Uterus (tissue), 4 donors: ENCODE results near the gene SLC41A1. TPM values are rescaled to one million over a fixed set of nuclear protein-coding genes. Genes with fewer than 3 reads are reported as not detected.
"Not testable (repeated sequence)": the region's sequence is repeated elsewhere in the genome, so short reads cannot be mapped to it uniquely, and the experiment has no call there.

ENCODE experiments used
- DNase-seq, 2 donors: peaks; one replicate each; pipeline ENCODE4 v3.0.0-alpha.2; 2019 to 2020
- H3K27ac ChIP-seq, 2 donors: fragments of 200-600 bp; sonication (generic); 1 replicate in 1 of 2; 2 replicates in 1 of 2; pipeline ENCODE4 v1.5.1; 2016 to 2018
- H3K27me3 ChIP-seq, 2 donors: fragments of 200-600 bp; sonication (generic); one replicate each; pipeline ENCODE4 v1.5.1; 2018 to 2019; ENCODE audit warnings: control low read depth in 1 of 2
- H3K36me3 ChIP-seq, 2 donors: fragments of 200-600 bp; sonication (generic); one replicate each; pipeline ENCODE4 v1.5.1; 2019; ENCODE audit warnings: control low read depth in 1 of 2
- H3K4me1 ChIP-seq, 2 donors: fragments of 200-600 bp; sonication (generic); one replicate each; pipeline ENCODE4 v1.5.1; 2018 to 2019; ENCODE audit warnings: control low read depth in 1 of 2
- H3K4me3 ChIP-seq, 2 donors: fragments of 200-600 bp; sonication (generic); 1 replicate in 1 of 2; 2 replicates in 1 of 2; pipeline ENCODE4 v1.5.1; 2018 to 2019; ENCODE audit warnings: mild to moderate bottlenecking in 1 of 2
- H3K9me3 ChIP-seq, 2 donors: fragments of 200-600 bp; sonication (generic); one replicate each; pipeline ENCODE4 v1.5.1; 2019; ENCODE audit warnings: control low read depth in 1 of 2
- CTCF ChIP-seq, 4 experiments: fragments of 200-600 bp in 2 of 4; fragments of 450-650 bp in 2 of 4; sonication (generic) in 2 of 4; IDR thresholded peaks; one replicate each; pipeline ENCODE4 v1.5.1; 2016 to 2019; ENCODE audit warnings: antibody characterized with exemption in 4 of 4, mild to moderate bottlenecking in 2 of 4, moderate library complexity in 1 of 4
- POLR2A ChIP-seq, 2 donors: fragments of 450-650 bp; IDR thresholded peaks; one replicate each; pipeline ENCODE4 v1.6.1; 2016; ENCODE audit warnings: antibody characterized with exemption in 2 of 2, mild to moderate bottlenecking in 1 of 2, moderate library complexity in 1 of 2
- intact Hi-C: fragments of 100-400 bp; cut with DNase I; formaldehyde crosslinking; loops from one replicate; pipeline ENCODE4 v1.15.1; 2023; ENCODE audit warnings: low total_unique reads
- total RNA-seq, 4 donors: library from RNA; depleted of rRNA in 3 of 4; stranded (reverse); fragments of >200 nt in 3 of 4; gene quantifications; one replicate each; pipeline versions ENCODE4 v1.1.0 to v1.2.4, GENCODE V29; 2014 to 2023
- donor health status: DM: yes; HTN: yes; CAD: no.

The SLC41A1 gene
- total RNA-seq, 4 donors from 2014 or later = 1.0 to 35.4 (median 23.5) TPM

- Histone ChIP-seq H3K4me3 (no peak overlapping the region), H3K27ac (no peak overlapping the region), H3K36me3 (no peaks in the 10 kb centered on the region), H3K9me3 (no peaks in the 10 kb centered on the region), H3K4me1 (no peaks in the 10 kb centered on the region), H3K27me3 (no peaks in the 10 kb centered on the region)
- DNase-seq = no peak
- intact Hi-C loops = no loop called here
- TF ChIP-seq POLR2A (IDR thresholded peaks at IDR 0.05) = no peak
- TF ChIP-seq CTCF (IDR thresholded peaks at IDR 0.05) = no peak
Measured at GRCh38 chr1:205826995-205827394, 14.0 kb upstream of the SLC41A1 start.

- Histone ChIP-seq H3K9me3 (no peaks in the 10 kb centered on the region), H3K36me3 (no peaks in the 10 kb centered on the region), H3K27ac (no peak overlapping the region), H3K4me3 (no peak overlapping the region), H3K27me3 (no peaks in the 10 kb centered on the region), H3K4me1 (no peaks in the 10 kb centered on the region)
- intact Hi-C loops = no loop called here
- TF ChIP-seq POLR2A (IDR thresholded peaks at IDR 0.05) (no peak), CTCF (IDR thresholded peaks at IDR 0.05) (no peak)
- DNase-seq = no peak
Measured at GRCh38 chr1:205826016-205826806, 13.2 kb upstream of the SLC41A1 start.

GRCh38 chr1:205824180-205824579 is 11.2 kb upstream of the SLC41A1 start:
- DNase-seq = no peak
- intact Hi-C loops = no loop called here
- no peaks in the 10 kb centered on the region for H3K27me3 ChIP-seq
- H3K36me3 ChIP-seq = no peaks in the 10 kb centered on the region
- no peaks in the 10 kb centered on the region for H3K9me3 ChIP-seq
- no peak overlapping the region for H3K27ac ChIP-seq
- no peak overlapping the region for H3K4me3 ChIP-seq
- H3K4me1 ChIP-seq = no peaks in the 10 kb centered on the region
- TF ChIP-seq CTCF (IDR thresholded peaks at IDR 0.05) = no peak
- TF ChIP-seq POLR2A (IDR thresholded peaks at IDR 0.05) = no peak

- H3K27ac ChIP-seq, H3K4me1 ChIP-seq, H3K36me3 ChIP-seq, DNase-seq, H3K27me3 ChIP-seq, intact Hi-C loops, H3K4me3 ChIP-seq, H3K9me3 ChIP-seq: not testable (repeated sequence)
Measured at GRCh38 chr1:205823260-205823659, 10.3 kb upstream of the SLC41A1 start.

- TF ChIP-seq CTCF (IDR thresholded peaks at IDR 0.05) (no peak), POLR2A (IDR thresholded peaks at IDR 0.05) (no peak)
- Histone ChIP-seq H3K9me3 (no peaks in the 10 kb centered on the region), H3K27ac (no peak overlapping the region), H3K27me3 (no peaks in the 10 kb centered on the region), H3K36me3 (no peaks in the 10 kb centered on the region), H3K4me3 (no peak overlapping the region), H3K4me1 (no peaks in the 10 kb centered on the region)
- intact Hi-C loops = no loop called here
- DNase-seq = no peak
Measured at GRCh38 chr1:205822397-205822796, 9.4 kb upstream of the SLC41A1 start.
